GM19438 (cell line): ENCODE measurements around the gene CA10.
A peak's percentile ranks its signal among the peaks of the same experiment; 100 is the strongest.

Source experiments
- ATAC-seq: cut with Tn5 transposase; IDR thresholded peaks from one replicate; pipeline ENCODE4 v1.9.1; 2021; ENCODE audit warnings: low read depth; ENCODE audit not compliant: unreplicated experiment

CA10 gene

DNA sequence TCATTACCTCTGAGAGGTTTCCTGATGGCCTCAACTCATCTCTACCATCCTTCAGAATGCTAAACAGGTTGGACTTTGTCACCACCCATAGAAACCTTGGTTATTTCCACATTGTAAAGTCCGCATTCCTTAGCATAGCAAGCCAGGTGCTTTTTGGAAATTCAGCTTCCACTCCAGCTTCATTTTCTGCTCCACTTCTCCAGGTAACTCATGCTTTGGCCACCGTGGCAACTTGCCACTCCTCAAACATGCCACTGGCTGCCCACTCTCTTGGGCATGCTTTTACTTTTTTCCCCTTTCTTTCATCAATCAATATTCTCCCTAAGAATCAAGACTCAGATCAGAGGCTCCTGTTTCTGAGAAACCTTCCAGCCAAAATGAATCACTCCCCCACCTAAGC is 203.3 kb downstream of the CA10 start:
- ATAC-seq, result no peak

DNA sequence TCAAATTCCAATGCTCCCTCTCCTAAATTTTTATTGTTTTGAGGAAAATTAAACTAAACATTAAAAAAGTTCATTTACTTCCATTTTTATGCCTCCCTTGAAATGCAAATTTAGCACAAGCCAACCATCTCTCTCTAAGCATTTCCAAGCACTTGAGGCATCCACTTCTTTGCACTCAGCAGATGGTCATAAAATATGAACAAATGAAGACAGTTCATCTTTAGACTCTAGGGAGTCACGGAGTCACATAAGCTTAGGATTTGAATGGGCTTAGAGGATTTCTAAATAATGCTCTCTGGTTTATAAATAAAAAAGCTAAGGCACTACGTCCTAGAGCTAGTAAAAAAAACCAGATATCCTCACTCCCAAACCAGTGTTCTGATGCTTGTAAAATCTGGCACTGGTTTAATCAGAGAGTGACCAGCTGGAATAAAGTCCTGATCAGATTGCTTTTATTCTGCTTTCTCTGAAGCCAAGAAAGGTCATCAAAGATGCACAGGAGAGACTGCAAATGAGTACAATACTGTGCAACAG is 204.2 kb downstream of the CA10 start:
- no peak for ATAC-seq

DNA sequence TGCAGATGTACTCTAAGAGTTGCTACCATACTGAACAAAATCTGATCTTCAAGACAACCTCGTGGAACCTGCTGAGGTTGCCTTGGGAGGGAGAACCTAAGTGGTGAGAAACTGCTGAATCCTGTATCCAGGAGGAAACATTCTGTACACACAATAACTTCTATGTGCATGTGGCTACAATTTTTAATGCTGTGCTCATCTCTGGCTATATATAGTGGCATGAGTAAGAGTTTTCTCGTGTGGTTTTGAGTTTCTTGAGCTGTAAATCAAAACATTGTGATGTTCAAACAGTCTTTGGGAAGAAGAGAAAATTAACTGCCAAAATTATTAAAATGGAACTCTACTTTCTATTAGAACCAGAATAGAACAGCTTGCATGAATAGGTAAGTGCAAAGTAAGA is 206.8 kb downstream of the CA10 start:
- ATAC-seq, result no peak

DNA sequence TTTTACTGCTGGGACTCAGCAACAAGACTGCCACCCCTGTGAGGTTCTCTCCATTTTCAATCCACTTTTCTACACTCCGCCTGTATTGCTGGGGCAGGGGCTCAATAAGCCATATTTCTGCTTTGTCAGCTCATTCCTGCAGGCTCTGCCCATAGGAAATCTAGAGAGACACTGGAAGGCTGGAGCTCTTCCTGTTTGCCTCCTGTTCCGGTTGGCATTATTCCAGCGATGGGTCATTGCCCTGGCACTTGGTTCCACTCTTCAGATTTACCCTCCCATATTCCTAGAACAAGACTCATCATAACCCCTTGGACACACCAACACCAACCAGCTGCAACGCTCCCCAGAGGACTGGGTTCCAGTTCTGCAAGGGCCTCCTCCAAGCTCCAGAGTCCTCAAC is 210.4 kb downstream of the CA10 start:
- ATAC-seq, result no peak

DNA sequence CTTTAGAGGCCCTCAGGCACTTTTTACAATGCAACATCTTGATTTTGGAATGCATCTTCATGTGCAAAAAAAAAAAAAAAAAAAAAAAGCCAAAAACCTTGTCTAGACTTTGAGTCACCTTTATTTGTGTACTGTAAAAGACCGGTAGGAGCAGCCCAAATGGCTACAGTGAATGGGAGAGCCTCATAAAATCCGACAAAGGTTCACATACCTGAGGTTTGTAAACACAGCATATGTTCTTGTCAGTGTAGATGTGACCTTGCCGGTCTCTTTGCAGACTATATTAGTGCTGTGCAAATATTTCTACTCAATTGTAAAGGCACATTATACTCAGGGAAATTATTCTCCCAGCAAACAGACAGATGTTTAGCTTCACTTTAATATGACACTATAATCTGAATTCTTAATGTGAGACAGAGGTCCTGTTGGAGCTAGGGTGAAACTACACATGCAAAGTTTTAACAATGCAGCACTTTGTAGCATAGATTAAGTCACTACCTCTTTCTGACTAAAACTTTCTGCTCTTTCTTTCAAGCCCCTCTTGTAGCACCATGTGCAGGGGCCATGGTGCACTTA is 211.3 kb downstream of the CA10 start:
- no peak for ATAC-seq

DNA sequence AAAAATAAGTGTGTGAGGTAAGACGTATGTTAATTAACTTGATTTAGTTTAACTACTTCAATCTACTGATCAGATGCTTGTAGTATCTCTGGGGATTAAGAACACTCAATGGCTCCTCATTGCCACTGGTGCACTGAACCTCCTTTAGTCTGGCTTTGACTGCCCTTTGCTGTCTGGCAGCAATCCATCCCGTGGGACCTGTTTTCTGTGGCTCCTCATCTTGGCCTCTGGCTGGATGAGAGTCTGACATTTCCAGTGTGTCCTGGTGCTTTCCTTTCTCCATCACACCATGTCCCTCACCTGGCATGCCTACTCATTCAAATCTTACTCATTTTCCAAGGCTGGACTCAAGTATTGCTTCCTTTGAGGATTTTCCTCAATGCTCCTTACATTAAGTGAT is 212.2 kb downstream of the CA10 start:
- no peak for ATAC-seq

DNA sequence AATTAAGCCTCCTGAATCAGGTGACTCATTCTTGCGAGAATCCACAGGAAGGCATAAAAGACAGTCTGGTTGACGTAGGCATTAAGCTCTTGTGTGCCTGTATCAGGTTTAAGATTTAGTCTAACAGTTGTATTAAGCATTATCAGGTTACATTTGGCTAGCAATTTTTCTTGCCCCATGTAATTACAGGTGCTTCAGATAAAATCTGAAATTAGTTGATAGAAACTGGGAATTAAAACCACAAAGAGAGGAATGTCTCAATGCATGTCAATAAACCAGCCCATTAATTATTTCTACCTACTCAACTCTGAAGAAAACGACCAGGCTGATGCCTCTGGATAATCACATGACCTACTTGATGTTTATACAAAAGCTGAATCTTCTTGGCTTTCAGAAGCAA is 217.2 kb downstream of the CA10 start:
- ATAC-seq, result no peak

DNA sequence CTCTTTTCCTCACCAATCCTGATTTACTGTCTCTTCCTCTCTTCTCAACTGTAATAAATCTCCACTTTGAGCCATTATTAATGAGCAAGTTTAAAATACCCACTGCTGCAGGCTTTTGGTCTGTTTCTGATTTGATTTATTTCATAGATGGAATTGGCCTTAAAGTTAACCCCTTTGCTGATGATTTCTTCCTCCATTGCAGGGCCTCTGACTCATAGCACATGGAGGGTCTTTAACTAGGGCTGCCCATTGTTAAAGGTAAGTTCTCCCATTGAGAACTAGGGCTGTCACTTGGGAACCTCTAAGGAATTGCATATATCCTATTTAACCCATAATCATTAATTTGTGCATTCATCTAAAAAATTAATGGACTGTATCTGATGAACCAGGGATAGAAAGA is 221.2 kb downstream of the CA10 start:
- ATAC-seq, result no peak

DNA sequence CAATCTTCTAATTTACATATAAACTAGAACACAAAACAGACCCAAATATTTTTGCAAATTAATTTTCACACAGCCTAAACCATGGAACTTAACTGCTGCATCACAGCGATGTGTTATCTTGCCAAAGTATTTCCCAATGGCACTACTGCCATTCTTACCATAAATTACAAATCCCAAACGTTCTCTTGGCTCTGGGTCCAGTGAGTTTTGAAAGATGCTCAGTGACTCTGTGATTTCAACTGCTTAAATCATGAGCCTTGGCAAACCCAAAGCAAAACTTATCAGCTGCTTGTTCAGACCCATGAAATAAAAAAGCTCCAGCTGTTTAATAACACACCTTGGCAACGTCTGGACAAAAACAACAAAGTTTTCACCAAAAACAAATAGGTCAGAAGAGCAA is 223.0 kb downstream of the CA10 start:
- no peak for ATAC-seq

DNA sequence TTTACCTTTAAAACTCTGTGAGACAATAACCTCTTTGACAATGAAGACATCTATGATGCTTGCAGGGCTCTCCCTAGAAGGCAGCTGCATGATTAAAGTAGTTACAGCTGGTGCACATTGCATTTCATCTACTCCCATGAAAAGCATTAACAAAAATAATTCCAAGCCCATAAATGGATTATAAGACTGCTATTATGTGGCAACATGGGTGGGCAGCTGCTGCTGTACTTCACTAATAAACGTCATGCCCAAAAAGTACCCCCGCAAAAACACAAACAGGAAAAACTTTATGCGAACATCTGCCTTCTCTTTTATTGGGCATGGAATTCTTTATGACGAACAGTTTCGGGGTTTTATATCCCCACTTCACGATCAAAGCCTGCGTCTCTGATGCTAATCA is 224.9 kb downstream of the CA10 start:
- no peak for ATAC-seq

DNA sequence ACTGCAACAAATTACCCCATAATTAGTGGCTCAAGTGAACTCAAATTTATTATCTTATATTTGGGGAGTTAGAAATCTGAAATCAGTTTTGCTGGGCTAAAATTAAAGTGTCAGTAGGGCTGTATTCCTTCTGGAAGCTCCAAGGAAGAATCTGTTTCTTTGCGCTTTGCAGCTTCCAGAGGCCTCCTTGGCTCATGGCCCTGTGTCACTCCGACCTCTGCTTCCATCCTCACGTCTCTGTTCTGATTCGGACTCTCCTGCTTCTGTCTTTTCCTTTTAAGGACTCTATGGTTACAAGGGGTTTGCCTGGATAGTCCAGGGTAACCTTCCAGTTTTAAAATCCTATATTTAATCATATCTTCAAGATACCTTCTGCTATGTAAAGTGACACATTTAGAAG is 232.1 kb downstream of the CA10 start:
- no peak for ATAC-seq

DNA sequence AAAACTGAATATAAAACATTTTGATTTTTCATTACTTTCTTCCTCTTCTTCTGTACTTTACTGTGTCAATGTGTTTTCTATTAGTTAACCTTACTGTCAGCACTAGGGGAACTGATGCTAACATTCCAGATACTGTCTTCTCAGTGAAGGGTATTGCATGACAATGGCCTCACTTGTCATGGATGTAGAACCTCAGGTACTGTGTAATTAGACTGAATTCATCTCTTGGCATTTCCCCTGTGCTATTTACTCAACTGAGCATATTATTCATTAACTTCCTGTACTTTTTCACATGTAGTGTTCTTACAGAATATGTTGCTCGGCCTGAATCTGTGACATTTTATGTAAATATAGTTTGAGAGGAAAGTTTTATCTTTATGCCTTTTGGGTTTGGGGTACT is 237.0 kb downstream of the CA10 start:
- no peak for ATAC-seq

DNA sequence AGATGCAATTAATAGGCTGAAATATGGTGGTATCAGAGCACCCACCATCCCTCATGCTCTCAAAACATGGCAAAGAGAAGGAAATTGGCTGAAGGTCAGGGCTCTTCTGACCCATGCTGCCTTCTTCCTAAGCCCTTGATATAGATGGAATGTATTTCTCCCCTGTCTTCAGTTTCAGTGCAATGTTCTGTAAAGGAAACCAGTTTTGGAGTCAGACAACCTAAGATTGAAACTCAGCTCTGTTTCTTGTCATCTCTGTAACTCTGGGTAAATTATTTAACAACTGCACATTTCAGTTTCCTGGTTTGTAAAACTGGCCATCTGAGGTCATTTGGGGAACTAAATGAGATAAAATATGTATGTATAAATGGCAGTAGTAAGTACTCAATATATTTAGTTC is 243.9 kb downstream of the CA10 start:
- ATAC-seq, result peak; percentile 83

DNA sequence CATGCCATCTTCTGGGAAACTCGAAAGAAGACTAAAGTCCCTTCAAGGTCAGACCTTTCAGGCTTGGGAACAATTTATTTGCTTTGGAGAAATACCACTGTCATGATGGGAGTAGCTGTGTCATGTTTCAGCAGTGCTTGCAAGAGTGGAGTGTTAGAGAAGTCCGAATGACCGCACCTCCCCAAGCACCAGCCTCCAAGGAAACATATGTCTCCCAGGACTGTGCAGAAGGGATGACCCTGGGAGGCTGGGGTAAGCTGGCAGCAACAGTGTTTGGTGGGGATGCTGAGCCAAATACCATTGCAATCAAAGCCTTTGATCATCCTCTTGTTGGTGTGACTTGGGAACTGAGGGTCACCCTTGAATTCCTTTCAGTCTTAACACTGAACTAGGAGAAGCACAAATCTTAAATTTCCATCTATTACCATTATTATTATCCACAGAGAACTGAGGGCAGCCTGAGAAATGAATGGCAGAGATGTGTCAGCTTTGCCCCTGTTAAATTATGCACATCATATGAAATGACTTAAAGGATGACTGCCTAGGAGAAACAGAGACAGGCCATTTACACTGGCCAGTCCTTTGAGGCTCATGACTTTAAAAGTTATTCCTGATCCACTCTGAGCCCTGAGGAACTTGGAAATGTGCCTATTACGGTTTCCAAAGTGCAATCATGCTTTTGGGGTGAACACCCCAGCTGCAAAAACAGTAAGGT is 244.9 kb downstream of the CA10 start:
- ATAC-seq, result no peak

DNA sequence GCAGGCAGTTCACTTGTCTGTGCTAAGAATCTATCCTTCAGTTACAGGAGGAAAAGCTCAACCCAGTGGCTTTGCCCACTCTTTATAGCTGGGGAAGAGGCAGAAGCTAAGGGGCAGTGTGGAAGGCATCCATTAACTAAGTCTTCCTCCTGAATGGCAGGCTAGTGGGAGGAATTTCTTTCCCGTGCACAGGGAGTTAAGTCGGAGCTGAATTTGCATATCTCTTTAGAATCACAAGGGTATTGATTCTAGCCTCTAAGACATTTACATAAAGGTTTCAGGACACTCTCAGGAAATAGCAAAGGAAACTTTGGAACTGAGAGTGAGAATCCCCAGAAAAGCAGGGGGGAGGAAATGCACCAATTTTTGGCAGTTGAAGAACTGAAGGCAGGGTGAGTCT is 245.6 kb downstream of the CA10 start:
- ATAC-seq, result no peak

DNA sequence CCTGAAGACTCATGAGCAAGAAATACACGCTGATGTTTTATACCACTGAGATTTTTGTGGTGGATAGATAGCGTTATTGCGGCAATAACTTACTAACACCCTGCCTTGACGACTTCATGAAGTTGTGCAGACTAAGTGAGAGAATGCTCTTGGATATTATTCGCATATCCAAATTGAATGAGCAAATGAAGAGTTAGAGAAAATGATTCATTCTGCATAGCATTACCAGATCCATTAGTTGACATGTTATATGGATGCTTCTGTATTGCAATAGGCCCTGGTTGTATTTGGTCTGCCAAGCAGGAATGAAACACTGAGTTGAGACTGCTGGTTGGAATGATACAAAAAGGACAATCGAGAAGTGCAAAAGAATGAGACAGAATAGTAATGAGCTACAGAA is 247.3 kb downstream of the CA10 start:
- no peak for ATAC-seq

DNA sequence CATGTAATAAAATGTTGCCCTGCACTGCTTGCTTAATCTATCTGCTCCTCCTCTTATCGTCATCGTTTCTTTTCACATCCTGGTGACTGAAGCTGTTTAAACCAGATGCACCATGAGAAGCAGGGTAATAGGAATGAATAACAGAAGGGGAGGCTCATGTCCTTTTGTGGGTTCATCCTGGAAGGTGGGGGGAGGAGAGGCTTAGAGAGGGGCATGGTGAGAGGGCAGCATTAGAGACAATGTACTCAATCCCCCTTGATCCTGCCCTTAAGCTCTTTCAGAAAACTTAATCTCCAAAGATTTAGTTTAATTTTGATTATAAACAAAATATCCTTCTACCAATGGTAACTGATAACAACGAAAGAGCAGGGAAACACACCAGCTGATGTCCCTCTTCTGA is 248.5 kb downstream of the CA10 start:
- no peak for ATAC-seq

DNA sequence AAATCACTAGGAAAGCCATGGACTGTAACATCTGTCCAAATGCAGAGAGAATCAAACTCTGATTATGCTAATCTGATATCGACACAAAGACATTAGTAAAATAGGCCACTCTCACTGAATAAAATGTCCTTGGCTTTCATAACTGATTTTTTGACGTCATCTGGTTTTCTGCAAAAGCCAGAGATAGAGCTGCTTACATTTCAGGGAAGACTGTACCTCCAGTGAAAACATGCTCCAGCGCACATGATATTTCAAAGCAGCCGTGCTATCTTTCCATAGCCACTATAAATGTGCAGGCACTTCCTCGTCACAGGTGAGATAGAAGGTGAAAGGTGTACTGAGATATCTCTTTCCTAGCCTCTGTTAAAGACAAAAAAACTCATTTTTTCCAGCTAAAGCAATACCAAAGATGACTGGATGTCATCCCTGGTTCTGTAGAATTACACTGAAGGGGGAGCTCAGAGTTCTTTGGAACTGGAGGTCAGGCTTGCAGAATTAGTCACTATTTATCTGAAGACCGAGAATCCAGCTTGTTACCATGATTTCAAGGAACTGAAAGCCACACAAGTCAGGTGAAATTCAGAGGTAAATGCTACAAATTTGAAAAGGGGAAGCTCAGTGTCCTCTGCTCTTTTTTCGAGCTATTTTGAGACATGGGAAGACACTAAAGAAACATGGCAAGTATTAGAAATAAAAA is 249.5 kb downstream of the CA10 start:
- ATAC-seq, result peak; percentile 78

DNA sequence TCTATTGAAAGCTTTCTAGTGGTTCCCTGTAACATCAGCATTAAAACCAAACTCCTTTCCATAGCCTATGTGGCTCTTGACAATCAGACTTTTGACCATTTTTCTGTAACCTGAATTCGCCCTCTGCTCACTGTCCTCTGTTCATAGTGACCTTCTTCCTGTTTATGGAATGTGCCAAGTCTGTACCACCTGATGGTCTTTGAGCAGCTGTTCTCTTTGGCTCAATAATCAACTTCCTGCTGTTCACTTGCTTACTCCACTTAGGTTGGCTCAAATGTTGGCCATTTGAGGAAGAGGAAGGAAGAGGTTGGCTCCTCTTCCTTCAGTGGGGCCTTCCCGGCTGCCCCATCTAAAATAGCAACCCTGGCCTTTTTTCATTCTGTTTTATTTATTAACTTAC is 251.5 kb downstream of the CA10 start:
- no peak for ATAC-seq

DNA sequence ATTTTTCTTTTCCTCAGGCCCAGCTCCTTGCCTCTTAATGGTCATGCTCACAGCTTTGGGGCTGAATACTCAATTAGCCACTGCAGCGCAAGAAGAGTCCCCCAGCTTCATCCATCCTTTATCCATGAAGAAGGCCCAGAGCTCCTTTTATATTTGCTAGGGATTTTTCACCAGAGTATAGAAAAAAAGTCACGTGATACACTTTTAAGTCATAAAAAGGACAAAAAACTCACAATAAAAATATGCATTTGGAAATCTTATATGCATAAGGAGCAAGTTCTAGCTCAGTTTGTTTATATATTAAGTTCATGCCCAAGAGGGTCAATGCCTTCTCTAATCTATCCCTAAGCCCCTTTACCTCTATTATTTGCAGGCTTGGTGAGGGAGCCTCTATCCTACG is 254.1 kb downstream of the CA10 start:
- ATAC-seq, result no peak

DNA sequence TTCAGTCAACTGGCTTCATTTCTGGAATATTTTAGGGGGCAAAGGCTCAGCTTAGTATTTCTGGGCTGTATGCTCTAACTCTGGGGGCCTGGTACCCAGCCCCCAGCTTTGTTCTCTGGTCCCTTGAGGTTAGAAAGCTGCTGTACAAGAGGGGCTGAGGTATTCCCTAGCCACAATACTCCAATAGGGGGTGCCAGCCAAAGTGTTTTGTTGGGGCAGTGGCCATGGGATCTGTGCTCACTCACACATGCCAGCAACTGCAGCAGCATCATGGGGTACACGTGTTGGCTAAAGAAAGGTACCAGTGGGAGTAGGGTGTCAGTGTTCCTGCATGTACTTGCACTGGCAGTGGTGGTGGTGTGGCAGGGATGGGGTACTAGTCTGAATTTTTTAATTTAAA is 257.3 kb downstream of the CA10 start:
- ATAC-seq, result no peak

DNA sequence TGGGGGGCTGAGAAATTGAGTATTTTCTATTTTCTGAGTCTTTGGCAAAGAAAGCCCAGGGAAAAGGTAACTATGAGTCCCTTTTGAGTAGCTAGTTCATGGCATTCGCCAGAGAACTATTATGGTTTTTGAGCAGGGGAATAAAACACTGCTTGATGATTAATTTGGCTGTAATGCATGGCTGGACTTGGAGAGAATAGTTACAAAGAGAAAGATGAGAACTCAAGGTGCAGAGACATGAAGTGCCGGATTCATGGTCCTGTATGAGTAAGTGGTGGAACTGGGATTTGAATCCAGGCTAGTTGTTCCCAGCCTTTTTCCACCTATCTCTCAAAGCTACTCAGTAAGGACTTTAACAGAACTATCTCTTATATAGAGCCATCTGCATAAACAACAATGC is 266.6 kb downstream of the CA10 start:
- no peak for ATAC-seq
